Endothelial cell (in vitro differentiated cells): ENCODE data around the gene TLR10. TPM values are rescaled to one million over a fixed set of nuclear protein-coding genes. Genes with fewer than 3 reads are reported as not detected.

Experiments used
- DNase-seq: peaks from one replicate; pipeline ENCODE4 v3.0.0; 2021; ENCODE audit warnings: low spot score
- H3K27ac Mint-ChIP-seq: one replicate; pipeline ENCODE4 v1.8.0; 2021; ENCODE audit warnings: mixed read lengths, inconsistent platforms; ENCODE audit not compliant: unreplicated experiment
- H3K27me3 Mint-ChIP-seq: one replicate; pipeline ENCODE4 v1.8.0; 2021; ENCODE audit warnings: mild to moderate bottlenecking, moderate library complexity, mixed read lengths, inconsistent platforms; ENCODE audit not compliant: unreplicated experiment
- H3K36me3 Mint-ChIP-seq: one replicate; pipeline ENCODE4 v1.8.0; 2021; ENCODE audit warnings: mild to moderate bottlenecking, low read depth, mixed read lengths, inconsistent platforms; ENCODE audit not compliant: unreplicated experiment
- H3K4me1 Mint-ChIP-seq: one replicate; pipeline ENCODE4 v1.8.0; 2021; ENCODE audit warnings: mild to moderate bottlenecking, mixed read lengths, inconsistent platforms; ENCODE audit not compliant: unreplicated experiment
- H3K4me3 Mint-ChIP-seq: one replicate; pipeline ENCODE4 v1.8.0; 2021; ENCODE audit warnings: mild to moderate bottlenecking, mixed read lengths, inconsistent platforms; ENCODE audit not compliant: unreplicated experiment
- H3K9me3 Mint-ChIP-seq: one replicate; pipeline ENCODE4 v1.8.0; 2021; ENCODE audit warnings: mixed read lengths, inconsistent platforms; ENCODE audit not compliant: unreplicated experiment
- total RNA-seq: library from RNA; stranded (reverse); fragmentation: NEBNext Ultra II Directional; extraction: Animal tissue kit (Norgen Biotek cat#: 25700); gene quantifications from one replicate; pipeline ENCODE4 v1.2.1, GENCODE V29; 2021; ENCODE audit not compliant: unreplicated experiment
- TF ChIP-seq, protein P1 (sequence below): fragments of 200-600 bp; sonication (generic); IDR thresholded peaks from one replicate; pipeline ENCODE4 v1.5.0; 2021; ENCODE audit warnings: antibody characterized with exemption; ENCODE audit not compliant: unreplicated experiment

TLR10 gene
- total RNA-seq, 1 donor from 2014 or later: not detected

GRCh38 chr4:38823766-38824165 lies 41.0 kb upstream of the TLR10 start:
- Mint-ChIP-seq H3K4me1 (no peaks in the 10 kb centered on the region), H3K27ac (no peak overlapping the region), H3K27me3 (no peaks in the 10 kb centered on the region), H3K36me3 (no peaks in the 10 kb centered on the region), H3K9me3 (no peaks in the 10 kb centered on the region), H3K4me3 (no peak overlapping the region)
- DNase-seq: no peak
- TF ChIP-seq, protein P1, sequence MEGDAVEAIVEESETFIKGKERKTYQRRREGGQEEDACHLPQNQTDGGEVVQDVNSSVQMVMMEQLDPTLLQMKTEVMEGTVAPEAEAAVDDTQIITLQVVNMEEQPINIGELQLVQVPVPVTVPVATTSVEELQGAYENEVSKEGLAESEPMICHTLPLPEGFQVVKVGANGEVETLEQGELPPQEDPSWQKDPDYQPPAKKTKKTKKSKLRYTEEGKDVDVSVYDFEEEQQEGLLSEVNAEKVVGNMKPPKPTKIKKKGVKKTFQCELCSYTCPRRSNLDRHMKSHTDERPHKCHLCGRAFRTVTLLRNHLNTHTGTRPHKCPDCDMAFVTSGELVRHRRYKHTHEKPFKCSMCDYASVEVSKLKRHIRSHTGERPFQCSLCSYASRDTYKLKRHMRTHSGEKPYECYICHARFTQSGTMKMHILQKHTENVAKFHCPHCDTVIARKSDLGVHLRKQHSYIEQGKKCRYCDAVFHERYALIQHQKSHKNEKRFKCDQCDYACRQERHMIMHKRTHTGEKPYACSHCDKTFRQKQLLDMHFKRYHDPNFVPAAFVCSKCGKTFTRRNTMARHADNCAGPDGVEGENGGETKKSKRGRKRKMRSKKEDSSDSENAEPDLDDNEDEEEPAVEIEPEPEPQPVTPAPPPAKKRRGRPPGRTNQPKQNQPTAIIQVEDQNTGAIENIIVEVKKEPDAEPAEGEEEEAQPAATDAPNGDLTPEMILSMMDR: no peak

- H3K4me3 Mint-ChIP-seq: no peak overlapping the region
- H3K36me3 Mint-ChIP-seq: no peaks in the 10 kb centered on the region
- TF ChIP-seq, protein P1: no peak
- DNase-seq: no peak
- H3K4me1 Mint-ChIP-seq: no peaks in the 10 kb centered on the region
- no peak overlapping the region for H3K27ac Mint-ChIP-seq
- no peaks in the 10 kb centered on the region for H3K27me3 Mint-ChIP-seq
- no peaks in the 10 kb centered on the region for H3K9me3 Mint-ChIP-seq
Observed at GRCh38 chr4:38822748-38823303, 40.0 kb upstream of the TLR10 start.

DNA sequence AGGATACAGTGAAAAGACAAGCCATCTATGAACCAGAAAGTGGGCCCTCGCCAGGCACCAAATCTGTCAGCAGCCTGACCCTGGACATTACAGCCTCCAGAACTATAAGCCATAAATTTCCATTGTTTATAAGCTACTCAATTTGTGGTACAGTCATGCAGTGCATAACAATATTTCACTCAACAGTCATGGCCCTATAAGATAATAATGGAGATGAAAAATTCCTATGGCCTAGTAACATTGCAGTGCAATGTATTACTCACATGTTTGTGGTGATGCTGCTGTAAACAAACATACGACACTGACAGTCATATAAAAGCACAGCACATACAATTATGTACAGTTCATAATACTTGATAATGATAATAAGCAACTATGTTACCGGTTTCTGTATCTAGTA lies 38.9 kb upstream of the TLR10 start:
- H3K4me1 Mint-ChIP-seq: no peaks in the 10 kb centered on the region
- no peaks in the 10 kb centered on the region for H3K27me3 Mint-ChIP-seq
- DNase-seq: no peak
- H3K27ac Mint-ChIP-seq: no peak overlapping the region
- no peak overlapping the region for H3K4me3 Mint-ChIP-seq
- TF ChIP-seq, protein P1: no peak
- no peaks in the 10 kb centered on the region for H3K36me3 Mint-ChIP-seq
- H3K9me3 Mint-ChIP-seq: no peaks in the 10 kb centered on the region

- DNase-seq: no peak
- H3K9me3 Mint-ChIP-seq: no peaks in the 10 kb centered on the region
- no peak overlapping the region for H3K27ac Mint-ChIP-seq
- H3K36me3 Mint-ChIP-seq: no peaks in the 10 kb centered on the region
- no peak overlapping the region for H3K4me3 Mint-ChIP-seq
- TF ChIP-seq, protein P1: no peak
- no peaks in the 10 kb centered on the region for H3K4me1 Mint-ChIP-seq
- no peaks in the 10 kb centered on the region for H3K27me3 Mint-ChIP-seq
Observed at GRCh38 chr4:38820329-38821061, 37.7 kb upstream of the TLR10 start.

GRCh38 chr4:38819569-38819968 lies 36.8 kb upstream of the TLR10 start:
- no peaks in the 10 kb centered on the region for H3K9me3 Mint-ChIP-seq
- H3K36me3 Mint-ChIP-seq: no peaks in the 10 kb centered on the region
- no peak for DNase-seq
- H3K4me3 Mint-ChIP-seq: no peak overlapping the region
- no peaks in the 10 kb centered on the region for H3K27me3 Mint-ChIP-seq
- no peaks in the 10 kb centered on the region for H3K4me1 Mint-ChIP-seq
- H3K27ac Mint-ChIP-seq: no peak overlapping the region
- TF ChIP-seq, protein P1: no peak
